IPS-NIHi7 (cell line): ENCODE data around the gene NDUFA8.

Source experiments
- DNase-seq: peaks from one replicate; pipeline ENCODE4 v3.0.0; 2012; ENCODE audit warnings: mixed read lengths; ENCODE audit errors: extremely low spot score

The NDUFA8 gene

GRCh38 chr9:122135529-122135859 lies 24.1 kb downstream of the NDUFA8 start:
- DNase-seq = no peak

- DNase-seq = peak; percentile 56
Observed at GRCh38 chr9:122134822-122135528, 24.6 kb downstream of the NDUFA8 start.

- no peak for DNase-seq
Observed at GRCh38 chr9:122133984-122134535, 25.5 kb downstream of the NDUFA8 start.

- no peak for DNase-seq
Observed at GRCh38 chr9:122133263-122133983, 26.2 kb downstream of the NDUFA8 start.

- no peak for DNase-seq
Observed at GRCh38 chr9:122132539-122132938, 27.0 kb downstream of the NDUFA8 start.

- peak; percentile 73 for DNase-seq
Observed at GRCh38 chr9:122131401-122132001, 28.1 kb downstream of the NDUFA8 start.

GRCh38 chr9:122130837-122131236 lies 28.7 kb downstream of the NDUFA8 start:
- DNase-seq = no peak

DNA sequence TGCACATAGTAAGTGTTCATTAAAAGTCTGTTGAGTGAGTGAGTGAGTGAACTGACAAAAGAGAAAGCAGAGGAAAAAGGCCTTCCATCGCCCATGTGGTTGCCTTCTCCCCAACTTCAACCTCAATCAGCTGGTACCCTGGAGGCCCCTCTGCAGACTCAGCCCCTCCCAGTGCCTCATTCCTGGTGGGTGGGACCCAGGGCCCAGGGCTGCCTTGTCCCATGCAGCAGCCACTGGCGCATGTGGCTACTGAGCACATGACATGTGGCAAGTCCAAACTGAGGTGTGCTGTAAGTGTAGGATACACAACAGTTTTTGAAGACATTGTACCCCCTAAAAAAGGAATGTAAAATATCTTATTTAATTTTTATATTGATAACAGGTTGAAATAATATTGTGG lies 29.6 kb downstream of the NDUFA8 start:
- no peak for DNase-seq

DNA sequence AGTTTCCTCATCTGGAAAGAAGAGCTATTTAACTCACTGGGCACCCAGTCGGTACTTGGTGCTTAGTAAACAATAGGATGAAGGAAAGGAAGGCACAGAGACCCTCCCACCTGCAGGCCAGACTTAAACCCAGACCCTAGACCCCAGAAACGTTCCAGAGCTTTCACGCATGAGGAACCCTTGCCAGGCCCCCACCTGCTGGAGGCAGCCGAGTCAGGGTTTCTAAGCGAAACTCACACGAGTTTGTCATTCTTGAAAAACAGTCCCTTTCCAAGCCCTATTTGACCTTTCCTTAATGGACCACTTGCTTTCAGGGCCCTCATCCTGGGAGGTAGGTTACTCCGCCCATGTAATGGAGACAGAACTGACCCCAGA lies 30.6 kb downstream of the NDUFA8 start:
- no peak for DNase-seq

- no peak for DNase-seq
Observed at GRCh38 chr9:122128007-122128968, 31.3 kb downstream of the NDUFA8 start.

- DNase-seq = no peak
Observed at GRCh38 chr9:122127396-122127798, 32.2 kb downstream of the NDUFA8 start.

GRCh38 chr9:122126331-122127261 lies 33.0 kb downstream of the NDUFA8 start:
- peak; percentile 58 for DNase-seq

DNA sequence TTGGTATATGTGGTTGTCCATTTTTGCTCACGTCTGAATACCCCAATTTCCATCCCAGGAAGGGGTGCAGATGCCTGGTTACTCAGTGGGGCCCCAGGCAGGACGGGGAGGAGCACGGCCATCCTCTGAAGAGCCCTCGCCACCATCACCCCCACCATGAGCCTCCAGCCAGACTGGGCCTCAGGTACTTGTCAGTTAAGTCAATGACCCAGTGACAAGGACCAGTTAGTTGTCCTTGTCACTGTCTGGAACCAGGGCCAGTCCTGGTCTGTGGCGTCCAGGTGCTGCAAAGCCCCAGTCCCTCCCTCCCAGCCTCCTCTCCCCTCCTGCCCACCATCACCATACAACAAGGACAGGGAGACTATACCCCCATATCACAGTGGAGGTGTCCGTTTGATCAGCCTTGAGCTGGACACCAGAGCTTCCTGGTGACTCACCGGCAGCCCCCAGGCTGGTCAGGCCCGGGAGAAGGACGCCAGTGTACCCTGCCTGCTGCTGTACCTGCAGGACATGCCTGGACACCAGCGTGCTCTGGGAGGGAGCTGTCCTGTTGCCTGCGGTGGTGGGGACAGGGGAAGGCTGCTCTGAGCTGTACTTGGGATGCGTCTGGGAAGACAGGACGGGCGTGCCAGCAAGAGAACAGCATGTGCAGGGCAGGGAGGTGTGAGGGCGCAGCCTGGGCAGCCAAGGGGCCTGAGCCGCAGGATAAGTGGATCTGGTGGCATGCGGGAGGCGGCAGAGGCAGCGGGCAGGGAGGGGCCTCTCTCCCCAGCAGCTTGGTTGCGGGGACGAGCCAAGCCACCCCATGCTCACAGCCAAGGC lies 33.9 kb downstream of the NDUFA8 start:
- peak; percentile 27 for DNase-seq

DNA sequence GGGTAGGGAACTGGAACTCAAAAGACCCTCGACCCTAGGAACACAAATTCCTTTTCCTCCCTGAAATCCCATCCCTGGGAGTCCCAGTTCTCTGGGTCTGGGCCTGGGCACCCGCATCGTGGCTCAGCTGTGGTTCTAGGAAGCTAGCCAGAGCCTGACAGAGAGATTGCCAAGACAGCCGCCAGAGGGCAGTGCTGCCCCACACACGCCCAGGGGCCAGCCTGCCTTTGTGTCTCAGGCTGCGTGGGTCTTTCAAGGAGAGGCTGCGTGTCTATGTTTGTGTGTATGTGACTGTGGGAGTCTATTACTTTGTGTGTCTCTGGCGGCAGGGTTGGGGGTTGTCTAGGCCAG lies 34.4 kb downstream of the NDUFA8 start:
- peak; percentile 85 for DNase-seq

DNA sequence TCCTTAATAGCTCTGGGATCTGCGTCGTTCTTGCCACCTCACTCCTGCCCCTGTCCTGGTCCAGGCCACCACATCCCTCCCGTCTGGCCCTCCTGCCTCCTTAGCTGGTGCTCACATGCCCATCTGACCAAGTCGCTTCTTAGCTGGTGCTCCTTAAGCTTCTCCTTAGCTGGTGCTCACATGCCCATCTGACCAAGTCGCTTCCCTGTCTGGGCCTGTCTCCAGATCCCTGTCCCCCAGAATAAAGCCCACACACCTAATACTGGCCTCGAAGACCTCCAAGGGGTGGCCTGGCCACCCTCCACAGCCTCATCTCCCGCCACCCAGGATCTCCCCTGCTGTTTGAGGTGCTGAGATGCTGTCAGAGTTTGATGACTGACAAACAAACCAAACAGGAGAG lies 35.1 kb downstream of the NDUFA8 start:
- DNase-seq = no peak

DNA sequence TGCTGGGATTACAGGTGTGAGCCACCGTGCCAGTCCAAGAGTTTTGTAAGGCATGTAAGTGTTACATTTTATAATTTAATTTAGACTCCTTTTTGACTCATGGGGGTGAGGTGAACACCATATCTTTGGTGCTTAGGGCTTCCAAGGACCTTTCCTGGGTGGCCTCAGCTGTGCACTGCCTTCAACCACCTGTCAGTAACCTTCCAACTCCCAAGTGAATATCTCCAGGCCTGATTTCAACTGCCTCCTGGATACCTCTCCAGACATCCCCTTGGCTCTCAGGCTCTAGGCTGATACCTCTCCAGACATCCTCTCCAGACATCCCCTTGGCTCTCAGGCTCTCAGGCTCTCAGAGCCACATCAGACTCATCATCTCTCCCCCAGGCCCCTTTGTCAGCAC lies 35.5 kb downstream of the NDUFA8 start:
- no peak for DNase-seq

DNA sequence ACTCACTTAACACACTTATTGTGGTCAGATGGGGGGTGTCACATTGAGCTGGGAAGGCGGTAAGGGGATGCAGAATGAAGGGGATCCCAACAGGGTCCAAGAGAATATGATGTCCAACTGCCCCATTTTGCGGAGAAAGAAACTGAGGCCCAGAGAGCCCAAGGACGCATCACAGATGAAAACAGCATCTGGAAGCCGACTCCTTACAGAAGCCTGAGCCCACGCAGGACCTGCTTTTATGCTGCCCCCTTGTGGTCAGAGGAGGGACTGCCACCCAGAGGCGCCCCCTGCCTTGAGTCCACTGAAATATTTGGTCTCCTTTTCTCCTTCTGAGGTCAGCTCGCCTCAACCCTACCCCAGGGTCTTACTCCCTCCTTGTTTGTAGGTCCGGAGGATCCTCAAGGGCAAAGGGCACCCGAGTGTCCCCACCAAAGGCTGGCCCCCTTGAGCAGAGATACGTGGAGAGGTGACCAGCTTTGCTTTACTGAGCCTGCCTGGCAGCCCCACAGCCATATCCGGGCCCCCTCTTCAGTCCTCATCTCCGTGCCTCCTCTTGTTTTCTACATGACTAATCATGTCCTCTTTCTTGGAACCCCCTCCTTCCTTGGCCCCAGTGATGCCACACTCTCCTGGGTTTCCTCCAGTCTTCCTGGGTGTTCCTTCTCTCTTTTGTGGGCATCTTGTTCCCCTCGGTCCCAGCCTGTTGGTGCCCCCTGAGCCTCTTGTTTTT lies 36.5 kb downstream of the NDUFA8 start:
- peak; percentile 85 for DNase-seq

DNA sequence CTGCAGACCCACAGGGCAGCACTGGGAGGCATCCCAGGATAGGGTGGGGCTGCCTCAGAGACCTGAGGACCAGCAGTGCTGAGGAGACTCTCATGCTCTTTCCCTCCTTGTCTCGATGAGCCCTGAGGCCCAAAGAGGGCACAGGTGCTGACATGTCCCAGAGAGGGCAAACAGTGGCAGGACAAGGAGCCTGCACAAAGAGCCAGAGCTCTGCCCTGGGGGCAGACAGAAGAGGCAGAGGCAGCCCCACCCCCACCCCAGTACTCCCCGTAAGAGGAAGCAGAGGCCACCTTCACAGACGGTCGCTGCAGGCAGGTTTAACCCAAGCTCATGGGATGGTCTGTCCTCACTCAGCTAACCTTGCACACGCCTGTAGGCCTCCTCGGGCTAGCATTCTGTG lies 37.1 kb downstream of the NDUFA8 start:
- DNase-seq = no peak

DNA sequence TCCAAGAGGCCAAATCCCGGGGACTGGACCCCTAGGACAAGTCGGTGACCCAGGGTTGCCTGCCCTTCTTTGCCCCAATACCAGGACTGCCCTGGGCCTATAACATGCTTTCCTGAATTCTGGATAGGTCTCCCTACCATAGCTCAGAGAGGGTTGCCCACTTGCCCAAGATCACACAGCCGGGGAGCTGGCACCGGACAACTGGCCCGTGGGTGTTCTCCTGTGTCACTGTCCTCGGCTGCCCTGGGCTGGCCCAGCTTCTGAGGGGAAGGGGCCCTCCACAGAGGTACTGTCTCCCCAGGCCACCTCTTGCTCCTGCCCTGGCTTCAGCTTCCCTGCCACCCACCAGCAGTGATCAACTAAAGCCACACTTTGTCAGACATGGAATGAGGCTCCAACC lies 37.6 kb downstream of the NDUFA8 start:
- no peak for DNase-seq
